Osteocyte (in vitro differentiated cells): ENCODE measurements around the gene TMEM107. TPM values are rescaled to one million over a fixed set of nuclear protein-coding genes. Genes with fewer than 3 reads are reported as not detected.

Experiments used
- DNase-seq: peaks from one replicate; pipeline ENCODE4 v3.0.0; 2021; ENCODE audit warnings: mixed read lengths; ENCODE audit not compliant: unreplicated experiment; ENCODE audit errors: extremely low spot score
- H3K27ac Mint-ChIP-seq: one replicate; pipeline ENCODE4 v1.8.0; 2021; ENCODE audit warnings: mild to moderate bottlenecking, mixed read lengths; ENCODE audit not compliant: unreplicated experiment
- H3K27me3 Mint-ChIP-seq: one replicate; pipeline ENCODE4 v1.8.0; 2021; ENCODE audit warnings: mixed read lengths; ENCODE audit not compliant: unreplicated experiment
- H3K36me3 Mint-ChIP-seq: one replicate; pipeline ENCODE4 v1.8.0; 2021; ENCODE audit warnings: mixed read lengths; ENCODE audit not compliant: unreplicated experiment
- H3K4me1 Mint-ChIP-seq: one replicate; pipeline ENCODE4 v1.8.0; 2021; ENCODE audit warnings: mixed read lengths; ENCODE audit not compliant: unreplicated experiment
- H3K4me3 Mint-ChIP-seq: one replicate; pipeline ENCODE4 v1.8.0; 2021; ENCODE audit warnings: mild to moderate bottlenecking, moderate library complexity, mixed read lengths; ENCODE audit not compliant: unreplicated experiment
- H3K9me3 Mint-ChIP-seq: one replicate; pipeline ENCODE4 v1.8.0; 2021; ENCODE audit warnings: mixed read lengths; ENCODE audit not compliant: unreplicated experiment
- CTCF ChIP-seq: fragments of 200-600 bp; sonication (generic); IDR thresholded peaks from 2 replicates; pipeline ENCODE4 v1.5.0; 2021; ENCODE audit warnings: antibody characterized with exemption, mild to moderate bottlenecking, moderate library complexity
- total RNA-seq: library from RNA; stranded (reverse); gene quantifications from 2 replicates; pipeline ENCODE4 v1.2.1, GENCODE V29; 2021

Gene TMEM107
- total RNA-seq, 1 donor from 2014 or later = 8.4 TPM

GRCh38 chr17:8143581-8144400 lies 32.4 kb downstream of the TMEM107 start:
- H3K36me3 Mint-ChIP-seq = peaks cover 55% of the 10 kb centered on the region
- no peak for TF ChIP-seq CTCF
- peak overlapping the region; percentile 47 for H3K27ac Mint-ChIP-seq
- no peaks in the 10 kb centered on the region for H3K27me3 Mint-ChIP-seq
- DNase-seq = no peak
- no peak overlapping the region for H3K4me3 Mint-ChIP-seq
- H3K9me3 Mint-ChIP-seq = no peaks in the 10 kb centered on the region
- H3K4me1 Mint-ChIP-seq = peaks cover 4% of the 10 kb centered on the region

- Mint-ChIP-seq H3K27ac (peak overlapping the region; percentile 42), H3K4me3 (no peak overlapping the region), H3K36me3 (peaks cover 49% of the 10 kb centered on the region), H3K4me1 (peaks cover 4% of the 10 kb centered on the region), H3K27me3 (no peaks in the 10 kb centered on the region), H3K9me3 (no peaks in the 10 kb centered on the region)
- DNase-seq = no peak
- no peak for TF ChIP-seq CTCF
Observed at GRCh38 chr17:8142887-8143580, 33.1 kb downstream of the TMEM107 start.

GRCh38 chr17:8142158-8142886 lies 33.9 kb downstream of the TMEM107 start:
- TF ChIP-seq CTCF = no peak
- DNase-seq = no peak
- H3K4me1 Mint-ChIP-seq = peaks cover 4% of the 10 kb centered on the region
- peaks cover 43% of the 10 kb centered on the region for H3K36me3 Mint-ChIP-seq
- peak overlapping the region; percentile 42 for H3K27ac Mint-ChIP-seq
- H3K4me3 Mint-ChIP-seq = no peak overlapping the region
- H3K27me3 Mint-ChIP-seq = no peaks in the 10 kb centered on the region
- H3K9me3 Mint-ChIP-seq = no peaks in the 10 kb centered on the region

GRCh38 chr17:8141741-8142140 lies 34.4 kb downstream of the TMEM107 start:
- H3K4me3 Mint-ChIP-seq = no peak overlapping the region
- peak overlapping the region; percentile 23 for H3K27ac Mint-ChIP-seq
- H3K27me3 Mint-ChIP-seq = no peaks in the 10 kb centered on the region
- no peak for DNase-seq
- peaks cover 4% of the 10 kb centered on the region for H3K4me1 Mint-ChIP-seq
- peaks cover 40% of the 10 kb centered on the region for H3K36me3 Mint-ChIP-seq
- no peak for TF ChIP-seq CTCF
- H3K9me3 Mint-ChIP-seq = no peaks in the 10 kb centered on the region

- H3K4me3 Mint-ChIP-seq = no peak overlapping the region
- H3K27ac Mint-ChIP-seq = peak overlapping the region; percentile 19
- peaks cover 4% of the 10 kb centered on the region for H3K4me1 Mint-ChIP-seq
- H3K9me3 Mint-ChIP-seq = no peaks in the 10 kb centered on the region
- H3K27me3 Mint-ChIP-seq = no peaks in the 10 kb centered on the region
- peaks cover 33% of the 10 kb centered on the region for H3K36me3 Mint-ChIP-seq
- no peak for DNase-seq
- no peak for TF ChIP-seq CTCF
Observed at GRCh38 chr17:8141045-8141444, 35.1 kb downstream of the TMEM107 start.
